Ovary (tissue), 3 donors: Measurements from ENCODE around the gene STK38.

Source experiments
- EP300 ChIP-seq: sonication (generic); formaldehyde crosslinking; IDR thresholded peaks from one replicate; pipeline ENCODE4 v1.6.1; 2017; ENCODE audit warnings: antibody characterized with exemption
- POLR2A ChIP-seq: fragments of 450-650 bp; IDR thresholded peaks from one replicate; pipeline ENCODE4 v1.6.1; 2017; ENCODE audit warnings: antibody characterized with exemption, mild to moderate bottlenecking, moderate library complexity
- TF ChIP-seq, protein P1 (sequence below), 3 donors: fragments of 450-650 bp in 2 of 3; fragments of 200-600 bp in 1 of 3; IDR thresholded peaks; one replicate each; pipeline versions ENCODE4 v1.5.1 to v1.8.0; 2016 to 2022; ENCODE audit warnings: antibody characterized with exemption in 3 of 3, mild to moderate bottlenecking in 1 of 3
- donor health status: DM: no; HTN: no; CAD: no.

DNA sequence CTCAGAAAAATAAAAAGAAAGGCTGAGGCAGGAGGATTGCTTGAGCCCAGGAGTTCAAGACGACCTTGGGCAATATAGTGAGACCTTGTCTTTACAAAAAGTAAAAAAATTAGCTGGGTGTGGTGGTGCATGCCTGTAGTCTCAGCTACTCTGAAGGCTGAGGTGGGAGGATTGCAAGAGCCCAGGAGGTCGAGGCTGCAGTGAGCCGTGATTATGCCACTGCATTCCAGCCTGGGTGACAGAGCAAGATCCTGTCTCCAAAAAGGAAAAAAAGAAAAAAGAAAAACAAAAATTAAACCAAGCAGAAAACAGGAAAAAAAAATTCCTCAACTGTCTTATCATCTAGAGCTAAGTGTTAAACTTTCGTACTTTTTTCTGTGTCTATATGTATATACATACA, 34.4 kb upstream of the STK38 start:
- TF ChIP-seq, protein P1, sequence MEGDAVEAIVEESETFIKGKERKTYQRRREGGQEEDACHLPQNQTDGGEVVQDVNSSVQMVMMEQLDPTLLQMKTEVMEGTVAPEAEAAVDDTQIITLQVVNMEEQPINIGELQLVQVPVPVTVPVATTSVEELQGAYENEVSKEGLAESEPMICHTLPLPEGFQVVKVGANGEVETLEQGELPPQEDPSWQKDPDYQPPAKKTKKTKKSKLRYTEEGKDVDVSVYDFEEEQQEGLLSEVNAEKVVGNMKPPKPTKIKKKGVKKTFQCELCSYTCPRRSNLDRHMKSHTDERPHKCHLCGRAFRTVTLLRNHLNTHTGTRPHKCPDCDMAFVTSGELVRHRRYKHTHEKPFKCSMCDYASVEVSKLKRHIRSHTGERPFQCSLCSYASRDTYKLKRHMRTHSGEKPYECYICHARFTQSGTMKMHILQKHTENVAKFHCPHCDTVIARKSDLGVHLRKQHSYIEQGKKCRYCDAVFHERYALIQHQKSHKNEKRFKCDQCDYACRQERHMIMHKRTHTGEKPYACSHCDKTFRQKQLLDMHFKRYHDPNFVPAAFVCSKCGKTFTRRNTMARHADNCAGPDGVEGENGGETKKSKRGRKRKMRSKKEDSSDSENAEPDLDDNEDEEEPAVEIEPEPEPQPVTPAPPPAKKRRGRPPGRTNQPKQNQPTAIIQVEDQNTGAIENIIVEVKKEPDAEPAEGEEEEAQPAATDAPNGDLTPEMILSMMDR (IDR thresholded peaks at IDR 0.05) = no peak
- no peak for TF ChIP-seq POLR2A
- TF ChIP-seq EP300 = no peak
